ENCODE data around the gene PROK2. TPM values are rescaled to one million over a fixed set of nuclear protein-coding genes. Genes with fewer than 3 reads are reported as not detected.

PROK2 gene
- total and polyA plus RNA-seq, 2 experiments from 2014 or later: 2.1 to 2.3 TPM

DNA sequence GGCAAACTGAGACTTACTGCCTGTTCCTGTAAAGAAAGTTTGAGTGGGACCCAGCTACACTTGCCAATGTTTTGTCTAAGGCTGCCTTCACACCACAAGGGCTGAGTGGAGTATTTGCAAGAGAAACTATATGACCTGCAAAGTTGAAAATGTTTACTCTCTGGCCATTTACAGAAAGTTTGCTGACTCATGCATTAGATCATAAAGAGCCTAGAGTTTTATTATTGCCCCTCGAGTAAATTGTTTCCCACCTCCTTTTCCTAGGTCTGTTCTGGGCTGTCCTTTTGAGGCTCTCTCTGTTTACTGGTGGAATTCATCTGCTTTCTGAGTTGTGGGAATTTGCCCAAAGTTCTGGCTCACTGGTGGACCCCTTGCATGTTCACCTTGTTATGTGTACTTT lies 6.7 kb upstream of the PROK2 start:
- Histone ChIP-seq H4K20me1 (replicated peaks; ENCODE audit: insufficient read depth) (no peaks in the 10 kb centered on the region), H3K4me3 (no peak overlapping the region), H3K36me3 (ENCODE audit: insufficient read depth) (no peaks in the 10 kb centered on the region), H3K27me3 (ENCODE audit: insufficient read depth) (peaks cover 14% of the 10 kb centered on the region), H3K27ac (ENCODE audit: low read depth) (no peak overlapping the region), H3K79me2 (replicated peaks; ENCODE audit: insufficient read depth) (no peaks in the 10 kb centered on the region), H3K4me2 (no peak overlapping the region), H3K9me2 (ENCODE audit: insufficient read depth) (no peaks in the 10 kb centered on the region), H2AFZ (0 out of 2 replicates have a peak overlapping the region, but pooled peaks have one; percentile 32), H3K4me1 (ENCODE audit: insufficient read depth) (peaks cover 5% of the 10 kb centered on the region; the same call in 1 of the 2 replicates), H3F3A (replicated peaks; ENCODE audit: low read depth) (no peaks in the 10 kb centered on the region)
- H3K9me3 Mint-ChIP-seq: no peaks in the 10 kb centered on the region
- TF ChIP-seq JUNB (IDR thresholded peaks at IDR 0.05; ENCODE audit: unreplicated experiment): no peak
- TF ChIP-seq, protein P1, sequence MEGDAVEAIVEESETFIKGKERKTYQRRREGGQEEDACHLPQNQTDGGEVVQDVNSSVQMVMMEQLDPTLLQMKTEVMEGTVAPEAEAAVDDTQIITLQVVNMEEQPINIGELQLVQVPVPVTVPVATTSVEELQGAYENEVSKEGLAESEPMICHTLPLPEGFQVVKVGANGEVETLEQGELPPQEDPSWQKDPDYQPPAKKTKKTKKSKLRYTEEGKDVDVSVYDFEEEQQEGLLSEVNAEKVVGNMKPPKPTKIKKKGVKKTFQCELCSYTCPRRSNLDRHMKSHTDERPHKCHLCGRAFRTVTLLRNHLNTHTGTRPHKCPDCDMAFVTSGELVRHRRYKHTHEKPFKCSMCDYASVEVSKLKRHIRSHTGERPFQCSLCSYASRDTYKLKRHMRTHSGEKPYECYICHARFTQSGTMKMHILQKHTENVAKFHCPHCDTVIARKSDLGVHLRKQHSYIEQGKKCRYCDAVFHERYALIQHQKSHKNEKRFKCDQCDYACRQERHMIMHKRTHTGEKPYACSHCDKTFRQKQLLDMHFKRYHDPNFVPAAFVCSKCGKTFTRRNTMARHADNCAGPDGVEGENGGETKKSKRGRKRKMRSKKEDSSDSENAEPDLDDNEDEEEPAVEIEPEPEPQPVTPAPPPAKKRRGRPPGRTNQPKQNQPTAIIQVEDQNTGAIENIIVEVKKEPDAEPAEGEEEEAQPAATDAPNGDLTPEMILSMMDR (conservative IDR thresholded peaks at IDR 0.05; ENCODE audit: low read depth in 2 of 2): no peak
- TF ChIP-seq, protein P2, sequence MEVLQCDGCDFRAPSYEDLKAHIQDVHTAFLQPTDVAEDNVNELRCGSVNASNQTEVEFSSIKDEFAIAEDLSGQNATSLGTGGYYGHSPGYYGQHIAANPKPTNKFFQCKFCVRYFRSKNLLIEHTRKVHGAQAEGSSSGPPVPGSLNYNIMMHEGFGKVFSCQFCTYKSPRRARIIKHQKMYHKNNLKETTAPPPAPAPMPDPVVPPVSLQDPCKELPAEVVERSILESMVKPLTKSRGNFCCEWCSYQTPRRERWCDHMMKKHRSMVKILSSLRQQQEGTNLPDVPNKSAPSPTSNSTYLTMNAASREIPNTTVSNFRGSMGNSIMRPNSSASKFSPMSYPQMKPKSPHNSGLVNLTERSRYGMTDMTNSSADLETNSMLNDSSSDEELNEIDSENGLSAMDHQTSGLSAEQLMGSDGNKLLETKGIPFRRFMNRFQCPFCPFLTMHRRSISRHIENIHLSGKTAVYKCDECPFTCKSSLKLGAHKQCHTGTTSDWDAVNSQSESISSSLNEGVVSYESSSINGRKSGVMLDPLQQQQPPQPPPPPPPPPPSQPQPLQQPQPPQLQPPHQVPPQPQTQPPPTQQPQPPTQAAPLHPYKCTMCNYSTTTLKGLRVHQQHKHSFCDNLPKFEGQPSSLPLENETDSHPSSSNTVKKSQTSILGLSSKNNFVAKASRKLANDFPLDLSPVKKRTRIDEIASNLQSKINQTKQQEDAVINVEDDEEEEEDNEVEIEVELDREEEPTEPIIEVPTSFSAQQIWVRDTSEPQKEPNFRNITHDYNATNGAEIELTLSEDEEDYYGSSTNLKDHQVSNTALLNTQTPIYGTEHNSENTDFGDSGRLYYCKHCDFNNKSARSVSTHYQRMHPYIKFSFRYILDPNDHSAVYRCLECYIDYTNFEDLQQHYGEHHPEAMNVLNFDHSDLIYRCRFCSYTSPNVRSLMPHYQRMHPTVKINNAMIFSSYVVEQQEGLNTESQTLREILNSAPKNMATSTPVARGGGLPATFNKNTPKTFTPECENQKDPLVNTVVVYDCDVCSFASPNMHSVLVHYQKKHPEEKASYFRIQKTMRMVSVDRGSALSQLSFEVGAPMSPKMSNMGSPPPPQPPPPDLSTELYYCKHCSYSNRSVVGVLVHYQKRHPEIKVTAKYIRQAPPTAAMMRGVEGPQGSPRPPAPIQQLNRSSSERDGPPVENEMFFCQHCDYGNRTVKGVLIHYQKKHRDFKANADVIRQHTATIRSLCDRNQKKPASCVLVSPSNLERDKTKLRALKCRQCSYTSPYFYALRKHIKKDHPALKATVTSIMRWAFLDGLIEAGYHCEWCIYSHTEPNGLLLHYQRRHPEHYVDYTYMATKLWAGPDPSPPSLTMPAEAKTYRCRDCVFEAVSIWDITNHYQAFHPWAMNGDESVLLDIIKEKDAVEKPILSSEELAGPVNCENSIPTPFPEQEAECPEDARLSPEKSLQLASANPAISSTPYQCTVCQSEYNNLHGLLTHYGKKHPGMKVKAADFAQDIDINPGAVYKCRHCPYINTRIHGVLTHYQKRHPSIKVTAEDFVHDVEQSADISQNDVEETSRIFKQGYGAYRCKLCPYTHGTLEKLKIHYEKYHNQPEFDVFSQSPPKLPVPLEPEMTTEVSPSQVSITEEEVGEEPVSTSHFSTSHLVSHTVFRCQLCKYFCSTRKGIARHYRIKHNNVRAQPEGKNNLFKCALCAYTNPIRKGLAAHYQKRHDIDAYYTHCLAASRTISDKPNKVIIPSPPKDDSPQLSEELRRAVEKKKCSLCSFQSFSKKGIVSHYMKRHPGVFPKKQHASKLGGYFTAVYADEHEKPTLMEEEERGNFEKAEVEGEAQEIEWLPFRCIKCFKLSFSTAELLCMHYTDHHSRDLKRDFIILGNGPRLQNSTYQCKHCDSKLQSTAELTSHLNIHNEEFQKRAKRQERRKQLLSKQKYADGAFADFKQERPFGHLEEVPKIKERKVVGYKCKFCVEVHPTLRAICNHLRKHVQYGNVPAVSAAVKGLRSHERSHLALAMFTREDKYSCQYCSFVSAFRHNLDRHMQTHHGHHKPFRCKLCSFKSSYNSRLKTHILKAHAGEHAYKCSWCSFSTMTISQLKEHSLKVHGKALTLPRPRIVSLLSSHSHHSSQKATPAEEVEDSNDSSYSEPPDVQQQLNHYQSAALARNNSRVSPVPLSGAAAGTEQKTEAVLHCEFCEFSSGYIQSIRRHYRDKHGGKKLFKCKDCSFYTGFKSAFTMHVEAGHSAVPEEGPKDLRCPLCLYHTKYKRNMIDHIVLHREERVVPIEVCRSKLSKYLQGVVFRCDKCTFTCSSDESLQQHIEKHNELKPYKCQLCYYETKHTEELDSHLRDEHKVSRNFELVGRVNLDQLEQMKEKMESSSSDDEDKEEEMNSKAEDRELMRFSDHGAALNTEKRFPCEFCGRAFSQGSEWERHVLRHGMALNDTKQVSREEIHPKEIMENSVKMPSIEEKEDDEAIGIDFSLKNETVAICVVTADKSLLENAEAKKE (CRISPR knock-in tag; IDR thresholded peaks at IDR 0.05): no peak
- TF ChIP-seq EZH2phosphoT487 (IDR thresholded peaks at IDR 0.05; ENCODE audit: unreplicated experiment): no peak
- no peak for TF ChIP-seq POLR2AphosphoS5 (IDR thresholded peaks at IDR 0.05; ENCODE audit: low read depth)
- TF ChIP-seq, protein P3, sequence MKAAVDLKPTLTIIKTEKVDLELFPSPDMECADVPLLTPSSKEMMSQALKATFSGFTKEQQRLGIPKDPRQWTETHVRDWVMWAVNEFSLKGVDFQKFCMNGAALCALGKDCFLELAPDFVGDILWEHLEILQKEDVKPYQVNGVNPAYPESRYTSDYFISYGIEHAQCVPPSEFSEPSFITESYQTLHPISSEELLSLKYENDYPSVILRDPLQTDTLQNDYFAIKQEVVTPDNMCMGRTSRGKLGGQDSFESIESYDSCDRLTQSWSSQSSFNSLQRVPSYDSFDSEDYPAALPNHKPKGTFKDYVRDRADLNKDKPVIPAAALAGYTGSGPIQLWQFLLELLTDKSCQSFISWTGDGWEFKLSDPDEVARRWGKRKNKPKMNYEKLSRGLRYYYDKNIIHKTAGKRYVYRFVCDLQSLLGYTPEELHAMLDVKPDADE (IDR thresholded peaks at IDR 0.05): no peak
- TF ChIP-seq NANOG (IDR thresholded peaks at IDR 0.05; ENCODE audit: borderline replicate concordance): no peak
- no peak for DNase-seq (ENCODE audit: low spot score)
- ATAC-seq: no peak
- no peaks in the 10 kb centered on the region for H3K36me3 Mint-ChIP-seq (ENCODE audit: low read depth)
- H3K4me1 Mint-ChIP-seq: no peaks in the 10 kb centered on the region; the same call in 1 of the 3 replicates
- H3K27me3 Mint-ChIP-seq (ENCODE audit: insufficient read depth, low read depth, poor library complexity): peaks cover 6% of the 10 kb centered on the region
- H3K4me3 Mint-ChIP-seq: no peak overlapping the region
- no peak overlapping the region for H3K27ac Mint-ChIP-seq
